ENCODE results near the gene PLEKHG4B. TPM values are rescaled to one million over a fixed set of nuclear protein-coding genes. Genes with fewer than 3 reads are reported as not detected.
"Not testable (repeated sequence)": the region's sequence is repeated elsewhere in the genome, so short reads cannot be mapped to it uniquely, and the experiment has no call there.

PLEKHG4B gene
- total RNA-seq, 1 donor, result under 0.01 TPM

DNA sequence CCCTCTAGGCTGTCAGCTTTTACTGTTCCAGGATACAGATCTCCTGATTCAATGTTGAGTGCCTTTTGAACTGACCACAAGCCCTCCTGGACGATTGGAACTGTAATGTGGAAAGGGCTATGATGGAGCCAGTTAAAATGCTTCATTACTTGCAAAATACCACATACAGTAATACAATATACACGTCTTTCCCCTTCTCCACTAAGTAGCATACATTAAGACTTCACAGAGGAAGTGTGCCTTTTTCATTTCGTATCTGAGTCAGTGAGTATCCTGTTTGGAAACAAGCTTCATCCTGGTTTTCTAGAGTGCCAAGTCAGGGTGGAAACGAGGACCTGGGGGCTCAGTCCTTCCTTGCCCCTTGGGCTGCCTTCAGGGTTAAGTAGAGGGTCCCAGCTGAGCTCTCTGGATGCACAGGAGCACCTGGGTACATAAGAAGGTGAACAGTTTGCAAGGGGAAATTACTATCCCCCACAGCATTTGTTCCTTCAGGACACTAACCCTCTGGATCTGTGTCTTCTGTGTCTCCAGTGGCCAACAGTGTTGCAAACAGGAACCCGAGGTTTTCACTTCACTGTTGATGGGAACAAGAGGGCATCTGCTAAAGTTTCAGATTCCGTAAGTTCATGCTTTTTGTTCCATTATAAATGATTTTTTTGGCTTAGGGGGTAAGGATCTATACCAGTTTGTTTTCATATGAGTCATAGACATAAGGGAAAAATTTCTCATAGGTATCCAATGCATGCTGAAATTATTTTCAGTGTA, 131.2 kb downstream of the PLEKHG4B start:
- H3K9me3 ChIP-seq (ENCODE audit: low read depth, low read length); H3K4me3 ChIP-seq (ENCODE audit: low read length): not testable (repeated sequence)

DNA sequence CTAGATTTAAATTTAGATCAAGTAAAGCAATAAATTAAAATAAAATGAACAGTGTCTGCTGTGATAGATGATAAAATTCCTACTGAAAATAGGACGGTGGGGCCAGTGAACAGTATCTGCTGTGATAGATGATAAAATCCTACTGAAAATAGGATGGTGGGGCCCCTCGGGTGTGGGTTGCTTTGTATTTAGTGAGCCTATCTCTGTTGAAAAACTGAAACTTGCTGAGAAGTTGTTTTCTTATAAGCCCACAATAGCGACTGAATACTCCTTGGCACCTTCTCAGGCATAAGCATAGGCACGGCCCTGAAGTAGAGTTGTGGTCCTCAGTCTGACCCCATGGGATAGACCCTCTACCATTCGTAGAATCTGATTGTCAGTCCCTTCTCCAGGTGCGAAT, 131.8 kb downstream of the PLEKHG4B start:
- Histone ChIP-seq H3K27me3 (ENCODE audit: insufficient read depth, low read length) (no peaks in the 10 kb centered on the region), H3K4me3 (ENCODE audit: low read length) (no peak overlapping the region), H3K9me3 (ENCODE audit: low read depth, low read length) (no peaks in the 10 kb centered on the region), H3K4me1 (ENCODE audit: insufficient read depth, low read length) (peaks cover 23% of the 10 kb centered on the region)

More for the DNA sequence above, 131.2 kb downstream of the PLEKHG4B start:
- peaks cover 23% of the 10 kb centered on the region for H3K4me1 ChIP-seq (ENCODE audit: insufficient read depth, low read length)
- not testable (repeated sequence) for H3K27me3 ChIP-seq (ENCODE audit: insufficient read depth, low read length)

DNA sequence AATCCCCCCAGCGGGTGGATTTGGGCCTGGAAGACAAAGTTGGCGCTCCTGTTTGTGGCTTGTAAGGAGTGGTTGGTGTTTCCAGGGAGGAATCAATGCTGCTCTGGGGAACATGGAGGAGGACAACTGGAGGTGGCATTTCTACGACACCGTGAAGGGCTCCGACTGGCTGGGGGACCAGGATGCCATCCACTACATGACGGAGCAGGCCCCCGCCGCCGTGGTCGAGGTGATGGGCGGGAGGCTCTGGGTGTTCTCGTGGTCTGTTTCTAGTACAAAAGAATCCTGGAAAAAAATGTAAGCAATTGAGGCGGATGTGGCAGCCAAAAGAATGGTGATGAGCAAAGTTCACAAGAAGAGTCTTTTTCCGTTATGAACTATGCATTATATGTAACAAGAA, 133.4 kb downstream of the PLEKHG4B start:
- Histone ChIP-seq H3K27me3 (ENCODE audit: insufficient read depth, low read length) (no peaks in the 10 kb centered on the region), H3K4me1 (ENCODE audit: insufficient read depth, low read length) (peaks cover 13% of the 10 kb centered on the region), H3K4me3 (ENCODE audit: low read length) (no peak overlapping the region), H3K9me3 (ENCODE audit: low read depth, low read length) (no peaks in the 10 kb centered on the region)

DNA sequence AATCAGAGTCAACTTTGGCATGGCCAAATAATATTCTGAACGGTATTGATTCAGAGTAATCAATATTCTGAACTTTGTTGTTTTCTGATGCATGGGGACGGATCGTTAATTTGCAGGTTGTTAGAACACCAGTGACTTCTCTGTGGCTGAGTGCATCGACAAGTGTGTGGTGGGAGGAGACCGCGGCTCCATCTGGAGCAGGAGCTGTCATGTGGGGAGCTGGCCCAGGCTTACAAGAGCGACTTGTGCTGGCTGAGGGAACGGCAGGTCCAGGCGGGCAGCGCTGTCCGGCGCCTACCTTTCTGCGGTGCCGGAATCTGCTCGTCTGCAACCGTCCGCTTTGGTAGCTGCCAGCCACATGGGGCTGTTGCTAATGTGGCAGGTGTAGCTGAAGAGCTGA, 135.4 kb downstream of the PLEKHG4B start:
- not testable (repeated sequence) for H3K9me3 ChIP-seq (ENCODE audit: low read depth, low read length); H3K4me3 ChIP-seq (ENCODE audit: low read length); H3K27me3 ChIP-seq (ENCODE audit: insufficient read depth, low read length); H3K4me1 ChIP-seq (ENCODE audit: insufficient read depth, low read length)

DNA sequence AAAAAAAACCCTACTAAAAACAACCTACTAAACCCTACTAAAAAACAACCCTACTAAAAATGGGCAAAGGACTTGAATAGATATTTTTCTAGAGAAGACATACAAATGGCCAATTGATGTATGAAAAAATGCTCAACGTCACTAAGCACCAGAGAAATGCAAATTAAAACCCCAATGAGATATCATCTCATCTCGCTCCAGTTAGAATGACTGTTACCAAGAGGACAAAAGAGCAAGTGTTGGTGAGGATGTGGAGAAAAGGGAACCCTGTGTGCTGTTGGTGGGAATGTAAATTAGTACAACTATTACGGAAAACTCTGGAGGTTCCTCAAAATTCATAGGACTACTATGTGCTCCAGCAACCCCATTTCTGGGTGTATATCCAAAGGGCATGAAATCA, 136.9 kb downstream of the PLEKHG4B start:
- no peaks in the 10 kb centered on the region for H3K4me1 ChIP-seq (ENCODE audit: insufficient read depth, low read length)
- no peaks in the 10 kb centered on the region for H3K9me3 ChIP-seq (ENCODE audit: low read depth, low read length)
- H3K4me3 ChIP-seq (ENCODE audit: low read length), result no peak overlapping the region
- H3K27me3 ChIP-seq (ENCODE audit: insufficient read depth, low read length), result no peaks in the 10 kb centered on the region

DNA sequence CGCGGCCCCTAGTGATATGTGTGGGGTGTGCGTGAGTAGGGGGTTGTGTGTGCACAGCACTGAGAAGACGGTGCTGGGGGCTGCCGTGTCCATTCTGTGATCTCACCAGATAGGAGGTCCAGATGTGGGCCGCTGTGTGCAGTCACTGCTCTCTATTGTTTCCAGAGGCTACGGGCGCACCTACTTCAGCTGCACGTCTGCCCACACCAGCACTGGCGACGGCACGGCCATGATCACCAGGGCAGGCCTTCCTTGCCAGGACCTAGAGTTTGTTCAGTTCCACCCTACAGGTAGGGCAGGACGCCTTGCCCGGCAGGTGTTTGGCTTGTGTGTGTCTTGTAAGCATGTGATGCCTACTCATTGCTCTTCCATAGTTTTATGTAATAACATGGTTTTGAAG, 138.7 kb downstream of the PLEKHG4B start:
- H3K4me1 ChIP-seq (ENCODE audit: insufficient read depth, low read length), result no peaks in the 10 kb centered on the region
- H3K4me3 ChIP-seq (ENCODE audit: low read length), result no peak overlapping the region
- no peaks in the 10 kb centered on the region for H3K27me3 ChIP-seq (ENCODE audit: insufficient read depth, low read length)
- H3K9me3 ChIP-seq (ENCODE audit: low read depth, low read length), result no peaks in the 10 kb centered on the region

DNA sequence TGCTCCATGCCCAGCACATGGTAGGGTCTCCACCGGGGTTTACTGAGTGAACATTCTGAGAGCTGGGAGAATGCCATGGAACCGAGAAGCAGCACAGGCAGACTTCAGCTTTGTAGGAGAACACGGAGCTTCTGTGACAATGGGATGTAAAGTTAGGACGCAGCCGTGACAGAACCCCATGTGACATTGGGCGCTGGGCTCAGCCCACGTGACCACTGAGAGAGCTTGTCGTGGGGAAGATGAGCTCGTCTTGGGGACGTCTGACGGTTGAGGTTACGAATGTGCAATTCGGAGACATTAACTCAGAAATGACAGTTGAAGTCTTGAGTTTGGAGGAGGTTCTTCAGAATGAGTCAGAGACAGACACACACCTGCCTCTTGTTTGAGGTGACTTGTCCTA, 139.7 kb downstream of the PLEKHG4B start:
- Histone ChIP-seq H3K27me3 (ENCODE audit: insufficient read depth, low read length) (no peaks in the 10 kb centered on the region), H3K4me1 (ENCODE audit: insufficient read depth, low read length) (no peaks in the 10 kb centered on the region), H3K4me3 (ENCODE audit: low read length) (no peak overlapping the region)

DNA sequence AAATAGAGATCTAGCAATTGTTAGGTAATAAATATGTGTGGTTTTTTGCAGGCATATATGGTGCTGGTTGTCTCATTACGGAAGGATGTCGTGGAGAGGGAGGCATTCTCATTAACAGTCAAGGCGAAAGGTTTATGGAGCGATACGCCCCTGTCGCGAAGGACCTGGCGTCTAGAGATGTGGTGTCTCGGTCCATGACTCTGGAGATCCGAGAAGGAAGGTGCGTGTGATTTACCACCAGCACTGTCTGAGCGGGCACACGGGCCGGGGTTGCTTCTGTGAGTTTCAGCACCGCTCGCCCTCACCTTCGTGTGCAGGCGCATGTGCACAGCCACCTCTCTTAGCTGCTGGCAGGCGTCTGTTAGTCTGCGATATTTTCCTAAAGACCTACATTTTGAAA, 141.5 kb downstream of the PLEKHG4B start:
- not testable (repeated sequence) for H3K4me1 ChIP-seq (ENCODE audit: insufficient read depth, low read length); H3K27me3 ChIP-seq (ENCODE audit: insufficient read depth, low read length); H3K4me3 ChIP-seq (ENCODE audit: low read length); H3K9me3 ChIP-seq (ENCODE audit: low read depth, low read length)

More for the DNA sequence above, 139.7 kb downstream of the PLEKHG4B start:
- H3K9me3 ChIP-seq (ENCODE audit: low read depth, low read length), result no peaks in the 10 kb centered on the region

DNA sequence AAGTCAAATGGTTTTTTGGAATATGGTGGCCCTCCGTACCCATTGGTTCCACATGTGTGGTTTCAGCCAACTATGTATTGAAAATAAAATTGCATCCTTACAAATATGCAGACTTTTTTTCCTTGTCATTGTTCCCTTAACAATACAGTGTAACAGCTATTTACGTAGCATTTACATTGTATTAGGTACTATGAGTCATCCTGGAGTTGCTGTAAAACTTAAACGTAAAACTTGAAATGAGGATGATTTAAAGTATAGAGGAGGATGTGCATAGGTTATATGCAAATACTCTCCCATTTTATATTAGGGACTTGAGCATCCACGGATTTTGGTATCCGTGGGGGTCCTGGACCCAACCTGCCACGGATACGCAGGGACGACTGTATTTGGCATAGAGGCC, 142.5 kb downstream of the PLEKHG4B start:
- Histone ChIP-seq H3K4me3 (ENCODE audit: low read length) (no peak overlapping the region), H3K4me1 (ENCODE audit: insufficient read depth, low read length) (no peaks in the 10 kb centered on the region), H3K27me3 (ENCODE audit: insufficient read depth, low read length) (no peaks in the 10 kb centered on the region), H3K9me3 (ENCODE audit: low read depth, low read length) (no peaks in the 10 kb centered on the region)

DNA sequence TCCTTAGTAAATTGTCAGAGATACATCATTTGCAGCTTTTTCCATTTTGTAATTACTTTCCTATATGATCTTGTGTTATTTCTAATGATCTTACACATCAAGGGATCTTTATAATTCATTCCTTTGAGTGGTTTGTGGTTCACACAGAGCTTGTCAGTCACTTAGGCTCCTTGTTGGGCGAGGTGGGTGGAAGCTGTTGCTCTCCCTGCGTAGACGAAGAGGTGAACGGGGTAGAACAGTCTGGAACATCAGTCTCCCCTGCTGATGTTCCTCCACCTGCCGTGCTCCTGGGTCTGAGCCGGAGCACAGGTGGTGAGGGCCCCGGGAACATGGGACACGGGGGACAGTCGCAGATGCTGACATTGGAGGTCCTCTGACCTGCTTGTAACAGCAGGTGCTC, 143.6 kb downstream of the PLEKHG4B start:
- H3K9me3 ChIP-seq (ENCODE audit: low read depth, low read length); H3K27me3 ChIP-seq (ENCODE audit: insufficient read depth, low read length); H3K4me3 ChIP-seq (ENCODE audit: low read length); H3K4me1 ChIP-seq (ENCODE audit: insufficient read depth, low read length): not testable (repeated sequence)

DNA sequence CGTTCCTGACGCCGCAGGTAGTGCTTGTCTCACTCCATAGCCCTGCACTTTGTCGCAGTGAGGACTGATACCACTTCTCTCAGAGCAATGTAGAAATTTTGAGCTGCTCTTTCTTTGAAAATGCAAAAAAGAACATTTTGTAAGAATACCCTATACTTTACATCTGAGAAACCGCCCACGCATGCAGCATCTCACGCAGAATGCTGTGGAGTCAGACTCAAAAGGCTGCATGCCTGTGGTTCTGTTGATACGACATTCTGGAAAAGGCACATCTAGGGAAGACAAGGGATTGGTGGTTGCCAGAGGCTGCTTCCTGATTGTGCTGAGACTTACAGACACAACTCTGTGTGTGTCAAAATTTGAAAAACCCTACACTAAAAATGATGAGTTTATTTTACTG, 146.0 kb downstream of the PLEKHG4B start:
- H3K27me3 ChIP-seq (ENCODE audit: insufficient read depth, low read length); H3K4me1 ChIP-seq (ENCODE audit: insufficient read depth, low read length); H3K9me3 ChIP-seq (ENCODE audit: low read depth, low read length); H3K4me3 ChIP-seq (ENCODE audit: low read length): not testable (repeated sequence)

Other genes with a start within 250 kb of the PLEKHG4B start
- gene LRRC14B, start 99.3 kb downstream of the PLEKHG4B start, total RNA-seq, result not detected
- gene CCDC127, start 126.0 kb downstream of the PLEKHG4B start, total RNA-seq, result 1.4 TPM
- gene SDHA, start 126.2 kb downstream of the PLEKHG4B start, total RNA-seq, result 186 TPM
- gene PDCD6, start 179.5 kb downstream of the PLEKHG4B start, total RNA-seq, result 26.9 TPM
- gene AHRR, start 229.5 kb downstream of the PLEKHG4B start, total RNA-seq, result 0.31 TPM